Measurements from ENCODE around the gene MBLAC1. TPM values are rescaled to one million over a fixed set of nuclear protein-coding genes. Genes with fewer than 3 reads are reported as not detected.

MBLAC1 gene
- polyA plus RNA-seq, 3 donors = 0.57 to 0.81 (median 0.59) TPM

- no peaks in the 10 kb centered on the region for H3K27me3 ChIP-seq (ENCODE audit: control insufficient read depth in 2 of 2, insufficient read depth in 2 of 2, low read length in 2 of 2)
- TF ChIP-seq CTCF (IDR thresholded peaks at IDR 0.05) = no peak
- intact Hi-C loops (cut with micrococcal nuclease) = no loop called here
- Mint-ChIP-seq H3K4me3 (peak overlapping the region in 1 of 2 donors; percentile 78), H3K4me1 (peaks cover 78% of the 10 kb centered on the region), H3K36me3 (peaks cover 47 to 69% of the 10 kb centered on the region in 2 donors), H3K9me3 (peaks cover 0 to 3% (median 0%) of the 10 kb centered on the region in 7 donors), H3K27ac (peak overlapping the region; percentile 86 to 96 (median 91)), H3K27me3 (ENCODE audit: low read depth in 3 of 3) (peaks cover 0 to 1% (median 0%) of the 10 kb centered on the region in 3 donors)
- H3K4me2 ChIP-seq (replicated peaks; ENCODE audit: extremely low read depth, low read length, poor library complexity, severe bottlenecking) = peak overlapping the region; percentile 58
- peaks cover 55% of the 10 kb centered on the region for H4K20me1 ChIP-seq (ENCODE audit: insufficient read depth, low read length)
- no peak overlapping the region for H3K9ac ChIP-seq (ENCODE audit: insufficient read depth, low read length, poor library complexity, severe bottlenecking)
- no peak for DNase-seq
- 99% methylated on average over 7 of the region's 18 CpGs for WGBS (ENCODE audit: insufficient coverage)
- H3K9me3 ChIP-seq (replicated peaks in 1 of 2; ENCODE audit: control insufficient read depth in 1 of 2, insufficient read depth in 1 of 2, low read length in 2 of 2) = no peaks in the 10 kb centered on the region
- H3K36me3 ChIP-seq (replicated peaks in 1 of 2; ENCODE audit: control insufficient read depth in 1 of 2, insufficient read depth in 2 of 2, low read length in 2 of 2) = peaks cover 36 to 38% of the 10 kb centered on the region in 2 donors
- H3K27ac ChIP-seq (ENCODE audit: low read depth in 1 of 2, low read length in 2 of 2) = peak overlapping the region; percentile 30 to 51
- no peak overlapping the region for H2AFZ ChIP-seq (ENCODE audit: insufficient read depth, low read depth, low read length, poor library complexity, severe bottlenecking)
- H3K4me1 ChIP-seq (ENCODE audit: control insufficient read depth in 1 of 2, insufficient read depth in 2 of 2, low read length in 2 of 2) = peaks cover 81 to 97% of the 10 kb centered on the region in 2 donors
- H3K79me2 ChIP-seq (ENCODE audit: insufficient read depth, low read length) = peaks cover 93% of the 10 kb centered on the region
- H3K4me3 ChIP-seq (replicated peaks in 1 of 3; ENCODE audit: low read depth in 2 of 3, low read length in 3 of 3) = peak overlapping the region in 1 of 3 experiments; percentile 61
These were observed 26.3 kb downstream of the MBLAC1 start for GRCh38 chr7:100152937-100153666.

- intact Hi-C loops (cut with micrococcal nuclease) = no loop called here
- Mint-ChIP-seq H3K4me3 (no peak overlapping the region), H3K4me1 (peaks cover 77% of the 10 kb centered on the region)
These were observed 27.2 kb downstream of the MBLAC1 start for GRCh38 chr7:100153708-100154535.

More at GRCh38 chr7:100153708-100154535, 27.2 kb downstream of the MBLAC1 start:
- Mint-ChIP-seq H3K27me3 (ENCODE audit: low read depth in 3 of 3) (peaks cover 0 to 1% (median 0%) of the 10 kb centered on the region in 3 donors), H3K36me3 (peaks cover 47 to 69% of the 10 kb centered on the region in 2 donors), H3K27ac (peak overlapping the region; percentile 32 to 91 (median 76)), H3K9me3 (peaks cover 0 to under 1% (median 0%) of the 10 kb centered on the region in 7 donors)
- Histone ChIP-seq H3K9ac (ENCODE audit: insufficient read depth, low read length, poor library complexity, severe bottlenecking) (no peak overlapping the region), H3K36me3 (replicated peaks in 1 of 2; ENCODE audit: control insufficient read depth in 1 of 2, insufficient read depth in 2 of 2, low read length in 2 of 2) (peaks cover 36 to 38% of the 10 kb centered on the region in 2 donors), H3K27me3 (ENCODE audit: control insufficient read depth in 2 of 2, insufficient read depth in 2 of 2, low read length in 2 of 2) (no peaks in the 10 kb centered on the region), H3K9me3 (replicated peaks in 1 of 2; ENCODE audit: control insufficient read depth in 1 of 2, insufficient read depth in 1 of 2, low read length in 2 of 2) (no peaks in the 10 kb centered on the region), H3K27ac (ENCODE audit: low read depth in 1 of 2, low read length in 2 of 2) (peak overlapping the region; percentile 30 to 51), H3K4me3 (replicated peaks in 1 of 3; ENCODE audit: low read depth in 2 of 3, low read length in 3 of 3) (no peak overlapping the region), H3K79me2 (ENCODE audit: insufficient read depth, low read length) (peaks cover 91% of the 10 kb centered on the region), H4K20me1 (ENCODE audit: insufficient read depth, low read length) (peaks cover 55% of the 10 kb centered on the region), H3K4me2 (replicated peaks; ENCODE audit: extremely low read depth, low read length, poor library complexity, severe bottlenecking) (no peak overlapping the region), H3K4me1 (ENCODE audit: control insufficient read depth in 1 of 2, insufficient read depth in 2 of 2, low read length in 2 of 2) (peaks cover 82 to 95% of the 10 kb centered on the region in 2 donors), H2AFZ (ENCODE audit: insufficient read depth, low read depth, low read length, poor library complexity, severe bottlenecking) (no peak overlapping the region)
- no peak for DNase-seq
- TF ChIP-seq CTCF (IDR thresholded peaks at IDR 0.05) = no peak
- 95% methylated on average over 4 of the region's 16 CpGs for WGBS (ENCODE audit: insufficient coverage)
